Measurements from ENCODE around the gene ZNF614.

DNA sequence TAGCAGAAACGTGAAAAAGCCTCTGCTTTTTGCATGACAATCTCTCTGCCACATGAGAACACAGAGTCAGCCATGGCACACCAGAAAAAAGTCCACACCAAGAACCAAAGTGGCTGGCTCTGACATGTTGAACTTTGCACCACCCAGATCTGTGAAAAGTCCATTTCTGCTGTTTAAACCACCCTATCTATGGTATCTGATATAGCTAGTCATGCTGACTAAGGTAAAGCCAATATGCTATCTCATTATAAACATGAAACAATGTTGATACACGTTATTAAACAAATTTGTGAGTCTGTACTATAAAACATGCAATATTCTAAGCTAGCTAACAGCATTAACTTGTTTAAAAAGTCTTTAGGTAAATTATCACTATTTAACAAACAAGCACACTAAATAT is 41.5 kb upstream of the ZNF614 start:
- TF ChIP-seq, protein P1, sequence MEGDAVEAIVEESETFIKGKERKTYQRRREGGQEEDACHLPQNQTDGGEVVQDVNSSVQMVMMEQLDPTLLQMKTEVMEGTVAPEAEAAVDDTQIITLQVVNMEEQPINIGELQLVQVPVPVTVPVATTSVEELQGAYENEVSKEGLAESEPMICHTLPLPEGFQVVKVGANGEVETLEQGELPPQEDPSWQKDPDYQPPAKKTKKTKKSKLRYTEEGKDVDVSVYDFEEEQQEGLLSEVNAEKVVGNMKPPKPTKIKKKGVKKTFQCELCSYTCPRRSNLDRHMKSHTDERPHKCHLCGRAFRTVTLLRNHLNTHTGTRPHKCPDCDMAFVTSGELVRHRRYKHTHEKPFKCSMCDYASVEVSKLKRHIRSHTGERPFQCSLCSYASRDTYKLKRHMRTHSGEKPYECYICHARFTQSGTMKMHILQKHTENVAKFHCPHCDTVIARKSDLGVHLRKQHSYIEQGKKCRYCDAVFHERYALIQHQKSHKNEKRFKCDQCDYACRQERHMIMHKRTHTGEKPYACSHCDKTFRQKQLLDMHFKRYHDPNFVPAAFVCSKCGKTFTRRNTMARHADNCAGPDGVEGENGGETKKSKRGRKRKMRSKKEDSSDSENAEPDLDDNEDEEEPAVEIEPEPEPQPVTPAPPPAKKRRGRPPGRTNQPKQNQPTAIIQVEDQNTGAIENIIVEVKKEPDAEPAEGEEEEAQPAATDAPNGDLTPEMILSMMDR (IDR thresholded peaks at IDR 0.05), result no peak
- no peak for TF ChIP-seq POLR2A (IDR thresholded peaks at IDR 0.05)

Data from right lobe of liver (tissue), 4 donors.